ENCODE data around the gene RGS10.
"Not testable (repeated sequence)": the region's sequence is repeated elsewhere in the genome, so short reads cannot be mapped to it uniquely, and the experiment has no call there.

Gene RGS10

DNA sequence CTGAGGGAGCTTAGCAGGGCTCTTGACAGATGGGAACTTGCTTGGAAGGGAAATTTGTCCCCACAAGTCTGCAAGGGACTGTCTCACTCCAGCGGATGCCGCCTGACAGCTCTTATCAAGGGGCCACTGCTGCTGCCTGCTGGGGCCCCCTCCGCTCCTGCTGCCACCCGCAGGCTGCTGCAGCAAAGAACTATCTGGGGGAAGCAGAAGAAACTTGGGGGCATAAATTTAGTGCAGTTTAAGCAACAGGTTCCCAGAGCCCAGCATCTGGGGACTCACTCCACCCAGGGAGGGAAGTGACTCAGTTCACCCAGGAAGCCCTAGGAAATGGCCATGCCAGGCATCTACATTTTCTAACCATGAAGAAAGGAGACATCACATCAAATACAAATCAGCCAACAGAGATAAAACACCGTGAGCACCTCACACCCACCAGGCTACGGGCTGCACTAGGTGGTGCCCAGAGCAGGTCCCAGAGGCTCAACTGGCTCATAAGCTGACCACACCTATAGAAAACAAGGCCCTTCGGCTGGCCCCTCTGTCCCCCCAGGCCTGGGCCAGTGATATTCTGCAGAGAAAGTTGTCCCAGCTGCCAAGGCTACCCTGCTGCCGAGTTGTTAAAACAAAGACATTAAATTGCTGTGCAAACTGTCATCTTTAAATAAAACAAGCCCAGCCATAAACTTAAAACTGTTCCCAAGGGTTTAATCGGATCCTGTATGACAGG, 3.7 kb downstream of the RGS10 start:
- DNase-seq = peak; percentile 92

DNA sequence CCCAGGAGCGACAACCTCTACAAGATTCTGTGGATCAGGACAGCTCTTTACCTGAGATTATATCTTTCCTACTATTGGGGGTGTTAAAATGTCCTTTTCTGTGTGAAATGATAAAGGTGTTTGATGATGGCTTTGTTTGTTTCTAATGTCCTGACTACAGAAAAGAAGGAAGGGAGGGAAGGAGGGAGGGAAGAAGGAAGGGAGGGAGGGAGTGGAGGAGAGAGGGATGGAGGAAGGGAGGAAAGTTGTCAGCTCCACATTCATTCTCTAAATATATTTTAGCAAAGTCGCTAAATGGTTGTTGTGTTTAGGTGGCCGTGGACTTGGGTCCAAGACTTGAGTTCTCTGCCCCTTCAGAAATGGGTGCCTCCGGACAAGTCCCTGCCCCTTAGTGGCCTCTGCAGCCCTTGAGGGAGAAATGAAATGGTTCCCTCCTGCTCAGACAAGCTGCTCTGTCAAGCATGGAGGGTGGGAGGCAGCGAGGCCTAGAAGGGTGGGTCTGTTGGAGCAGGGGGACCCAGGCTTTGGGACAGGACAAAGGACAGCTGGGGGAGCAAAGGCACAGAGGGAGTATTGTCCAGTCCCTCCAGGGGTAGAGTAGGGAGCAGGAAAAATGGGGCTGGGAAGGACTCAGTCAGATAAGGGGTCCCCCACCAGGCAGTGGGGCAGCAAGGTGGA, 4.4 kb downstream of the RGS10 start:
- no peak for DNase-seq

DNA sequence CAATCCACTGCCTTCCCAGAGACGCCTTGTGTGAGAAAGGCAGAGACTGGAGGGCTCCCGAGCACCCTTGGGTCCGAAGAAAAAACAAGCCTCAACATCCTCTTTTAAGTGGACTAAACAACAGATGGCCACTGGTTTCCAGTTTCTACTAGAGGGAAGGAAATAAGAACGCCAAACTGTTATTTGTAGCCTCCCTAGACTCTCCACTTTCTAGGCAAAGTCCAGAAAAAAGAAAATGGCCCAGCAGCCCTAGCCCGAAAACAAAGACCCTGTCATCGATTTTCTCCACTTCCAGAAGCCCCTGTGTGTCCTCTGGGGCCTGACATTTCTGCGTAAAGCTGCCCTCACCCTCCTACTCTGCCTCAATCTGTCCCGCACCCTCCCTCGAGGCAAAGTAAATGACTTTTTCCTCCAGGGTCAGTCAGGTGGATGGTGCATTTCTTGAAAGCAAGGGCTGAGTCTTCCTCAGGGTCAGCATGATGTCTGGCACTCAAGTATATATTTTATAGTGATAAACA, 6.0 kb downstream of the RGS10 start:
- DNase-seq = no peak

DNA sequence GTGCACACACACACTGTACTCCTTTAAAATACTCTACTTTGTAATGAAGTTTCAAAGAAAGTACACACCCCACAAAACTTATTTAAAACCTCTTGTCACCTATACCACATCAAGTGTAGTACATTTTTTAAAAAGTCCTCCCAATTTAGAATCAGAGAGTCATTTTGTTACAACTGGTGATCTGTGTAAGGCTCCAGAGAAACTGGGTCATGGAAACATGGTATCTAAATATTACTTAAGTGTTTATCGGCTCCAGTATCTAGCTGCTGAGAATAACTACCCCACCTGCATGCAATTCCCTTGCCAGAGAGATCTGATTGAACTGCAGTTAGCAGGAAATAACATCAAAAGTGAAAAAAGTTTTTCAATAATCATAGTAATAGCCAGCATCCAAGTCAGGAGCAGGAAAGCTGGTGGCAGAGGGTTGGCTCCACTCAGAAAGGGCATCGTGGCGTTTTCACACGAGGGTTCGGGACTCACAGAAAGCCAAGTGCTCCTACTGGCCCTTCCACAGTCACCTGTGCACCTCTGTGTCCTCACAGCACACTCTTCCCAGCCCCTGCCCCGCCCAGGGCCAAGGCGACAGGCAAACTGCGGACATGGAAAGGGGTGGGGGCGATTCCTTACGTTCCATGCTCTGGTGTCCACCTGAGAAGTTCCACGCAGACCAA, 6.5 kb downstream of the RGS10 start:
- DNase-seq = no peak

DNA sequence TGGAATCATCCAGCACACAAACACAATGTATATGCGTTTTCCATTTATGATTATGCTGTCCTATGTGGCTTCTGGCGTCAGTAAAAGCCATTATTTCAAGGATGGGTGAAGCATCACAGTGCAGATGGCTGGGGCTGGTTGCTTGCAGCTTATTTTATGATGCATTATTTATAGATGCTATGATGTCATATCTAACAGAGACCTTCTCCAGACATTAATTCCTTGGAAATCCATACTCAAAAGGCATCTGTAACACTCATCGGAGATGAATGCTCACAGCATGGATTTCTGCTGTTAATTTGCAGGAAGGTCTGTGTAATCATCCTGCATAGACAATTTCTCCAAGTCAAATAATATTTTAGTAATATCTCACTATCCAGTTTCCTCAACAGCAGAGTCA, 7.2 kb downstream of the RGS10 start:
- DNase-seq = no peak

DNA sequence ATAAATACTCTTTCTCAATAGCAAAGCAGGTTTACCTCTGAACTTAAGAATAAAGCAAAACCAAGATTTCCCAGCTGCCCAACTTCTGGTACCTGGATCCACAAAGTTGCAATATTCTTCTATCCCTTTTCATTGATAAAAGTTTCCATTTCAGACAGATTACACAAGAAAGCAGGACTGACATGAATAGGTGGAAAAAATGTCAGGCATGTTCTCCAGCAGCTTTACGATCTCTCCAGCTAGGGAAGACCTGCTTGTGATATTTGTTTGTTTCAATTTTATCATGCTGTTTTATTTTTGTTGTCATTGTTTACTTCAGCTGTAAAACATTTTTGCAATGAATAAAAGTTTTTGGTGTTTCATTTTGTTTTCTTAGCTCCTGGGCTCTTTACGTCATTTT, 9.0 kb downstream of the RGS10 start:
- no peak for DNase-seq

DNA sequence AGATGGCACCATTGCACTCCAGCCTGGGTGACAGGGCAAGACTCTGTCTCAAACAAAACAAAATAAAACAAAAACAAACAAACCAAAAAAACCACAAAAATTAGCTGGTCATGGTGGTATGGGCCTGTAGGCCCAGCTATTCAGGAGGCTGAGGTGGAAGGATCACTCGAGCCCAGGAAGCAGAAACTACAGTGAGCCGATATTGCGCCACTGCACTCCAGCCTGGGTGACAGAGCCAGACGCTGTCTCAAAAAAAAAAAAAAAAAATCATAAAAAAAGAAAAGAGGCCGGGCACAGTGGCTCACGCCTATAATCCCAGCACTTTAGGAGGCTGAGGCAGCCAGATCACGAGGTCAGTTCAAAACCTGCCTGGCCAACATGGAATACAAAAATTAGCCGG, 9.7 kb downstream of the RGS10 start:
- not testable (repeated sequence) for DNase-seq

DNA sequence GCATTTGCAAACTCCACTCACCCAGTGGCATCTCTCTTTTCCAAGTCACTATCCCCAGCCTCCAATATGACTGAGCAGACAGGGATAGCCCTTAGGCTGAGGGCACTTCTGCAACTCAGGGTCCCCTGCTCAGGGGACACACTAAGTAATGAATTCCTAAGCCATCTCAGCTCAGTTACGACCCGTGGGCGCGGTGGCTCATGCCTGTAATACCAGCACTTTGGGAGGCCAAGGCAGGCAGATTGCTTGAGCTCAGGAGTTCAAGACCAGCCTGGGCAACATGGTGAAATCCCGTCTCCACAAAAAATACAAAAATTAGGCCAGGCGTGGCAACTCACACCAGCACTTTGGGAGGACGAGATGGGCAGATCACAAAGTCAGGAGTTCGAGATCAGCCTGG, 10.3 kb downstream of the RGS10 start:
- not testable (repeated sequence) for DNase-seq

DNA sequence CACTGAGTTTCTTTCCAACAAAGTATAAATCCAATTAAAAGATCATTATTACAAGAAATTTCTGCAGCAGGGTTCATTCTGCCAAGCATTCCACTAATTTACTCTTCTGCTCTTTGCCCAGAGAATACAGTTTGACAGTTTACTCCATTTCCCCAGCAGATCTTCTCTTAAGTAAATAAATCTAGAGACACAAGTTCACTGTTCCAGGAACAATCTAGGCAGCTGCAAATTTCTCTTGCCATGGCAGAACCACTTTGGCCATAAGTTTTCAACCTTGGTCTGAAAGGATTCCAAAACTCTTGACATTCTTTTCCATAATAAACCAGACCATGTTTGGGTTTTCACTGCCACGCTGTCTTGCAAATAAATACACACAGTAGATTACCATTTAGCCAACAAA, 11.5 kb downstream of the RGS10 start:
- no peak for DNase-seq

DNA sequence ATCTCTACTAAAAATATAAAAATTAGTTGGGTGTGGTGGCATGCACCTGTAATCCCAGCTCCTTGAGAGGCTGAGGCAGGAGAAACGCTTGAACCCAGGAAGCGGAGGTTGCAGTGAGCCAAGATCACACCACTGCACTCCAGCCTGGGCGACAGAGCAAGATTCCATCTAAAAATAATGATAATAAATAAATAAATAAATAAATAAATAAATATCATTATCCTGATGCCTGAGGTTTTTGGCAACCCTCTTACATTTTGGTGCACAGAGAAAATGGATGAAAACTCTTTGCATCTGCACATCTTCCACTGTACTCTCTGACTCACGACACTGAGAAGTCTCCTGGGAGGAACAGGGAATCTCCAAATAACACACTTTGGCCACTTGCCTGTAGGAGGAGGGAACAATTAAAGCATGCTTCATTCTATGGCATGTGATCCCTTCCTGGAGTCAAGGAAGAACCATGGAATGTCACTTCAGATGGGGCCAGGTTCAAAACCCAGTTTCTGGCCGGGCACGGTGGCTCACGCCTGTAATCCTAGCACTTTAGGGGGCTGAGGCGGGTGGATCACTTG, 13.8 kb downstream of the RGS10 start:
- DNase-seq = not testable (repeated sequence)

DNA sequence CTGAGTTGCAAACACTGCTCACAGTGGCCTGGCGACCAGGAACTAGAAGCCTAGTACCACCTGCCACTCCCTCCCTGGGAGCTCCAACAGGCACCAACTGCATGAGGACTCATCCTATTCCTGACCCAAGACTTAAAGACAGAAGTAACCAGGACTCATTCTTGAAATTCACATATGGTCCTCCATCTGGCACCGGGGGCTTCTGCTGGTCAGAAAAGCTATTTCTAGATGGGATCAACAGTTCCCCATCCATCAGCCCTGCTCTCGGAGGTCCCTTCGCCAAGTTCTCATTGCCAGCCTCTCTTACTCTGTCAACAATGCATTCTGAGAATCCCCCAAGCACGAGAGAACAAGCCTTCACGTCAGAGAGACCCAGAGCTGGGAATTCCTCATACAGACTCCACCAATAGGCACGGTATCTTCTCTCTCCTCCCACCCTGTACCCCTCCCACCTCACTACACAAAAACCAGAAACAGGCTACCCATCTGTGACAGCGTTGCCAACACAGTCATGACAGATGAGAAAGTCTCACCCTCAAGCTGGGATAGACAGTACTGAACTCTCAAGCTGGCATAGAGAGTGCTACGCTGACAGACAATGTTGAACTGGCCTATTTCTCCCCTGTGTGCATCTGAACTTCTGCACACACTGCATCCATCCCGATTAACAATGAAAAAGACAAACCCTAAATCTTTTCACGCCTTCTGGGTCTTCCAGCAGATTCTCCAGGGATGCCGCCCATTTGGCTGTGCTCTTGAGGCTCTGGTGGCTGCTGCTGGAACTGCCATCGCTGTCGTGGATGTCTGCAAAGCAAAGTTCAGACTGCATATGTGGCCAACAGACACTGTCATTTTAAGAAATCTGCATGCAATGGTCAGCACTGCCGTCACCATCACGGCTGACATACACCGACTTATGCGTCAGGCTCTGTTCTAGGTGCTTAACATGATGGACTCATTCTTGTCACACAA, 15.6 kb downstream of the RGS10 start:
- DNase-seq = no peak

DNA sequence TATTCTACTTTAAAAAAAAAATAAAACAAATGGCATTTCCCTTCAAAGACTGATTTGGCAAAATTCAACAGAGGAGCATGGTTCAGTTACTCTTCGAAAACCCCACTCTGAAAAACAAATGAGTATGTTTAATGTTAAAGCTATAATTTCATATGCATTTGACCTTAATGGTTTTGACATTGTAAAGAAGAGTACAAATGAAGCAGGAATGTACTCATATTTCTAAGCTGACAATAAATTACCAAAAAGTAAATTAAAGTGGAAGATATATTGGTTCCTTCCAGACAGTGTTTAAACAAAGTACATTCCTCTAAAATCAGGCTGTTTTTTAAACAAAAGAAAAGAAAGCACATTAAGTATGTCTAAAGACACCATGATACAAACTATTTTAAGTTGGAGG, 16.4 kb downstream of the RGS10 start:
- no peak for DNase-seq

DNA sequence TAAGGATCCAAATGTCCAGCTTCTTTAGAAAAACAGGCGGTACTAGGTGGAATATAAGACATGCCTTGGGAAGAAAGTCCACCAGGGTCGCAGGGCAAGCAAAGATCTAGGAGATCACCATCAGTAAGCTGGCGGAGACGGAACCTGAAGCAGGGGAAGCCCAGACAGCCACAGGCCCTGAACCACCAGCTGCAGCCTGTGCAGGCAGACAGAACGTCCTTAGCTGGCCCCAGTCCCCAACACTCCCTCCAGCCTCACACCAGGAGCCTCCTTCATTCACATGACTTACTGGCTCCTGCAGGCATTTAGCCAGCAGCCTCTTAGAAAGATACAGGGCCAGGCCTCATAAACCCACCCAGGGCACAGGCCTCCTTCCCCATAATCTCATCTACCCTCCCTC, 17.4 kb downstream of the RGS10 start:
- DNase-seq = no peak

DNA sequence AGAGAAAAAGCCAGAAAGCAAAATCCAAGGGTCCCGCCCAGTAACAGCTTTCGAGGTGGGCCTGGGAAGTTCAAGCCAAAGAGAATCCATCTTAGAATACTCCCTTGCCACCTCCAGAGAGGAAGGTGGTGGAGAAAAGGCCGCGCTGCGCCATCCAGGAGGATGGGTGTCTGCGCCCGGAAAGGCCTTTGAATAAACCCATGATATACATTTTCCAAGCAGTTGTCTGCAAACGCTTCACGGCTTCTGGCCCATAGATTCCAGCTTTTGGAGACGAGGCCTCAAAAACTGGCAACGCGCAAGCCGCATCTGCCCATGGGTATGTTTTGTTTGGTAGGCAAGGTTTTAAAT, 17.8 kb downstream of the RGS10 start:
- no peak for DNase-seq

DNA sequence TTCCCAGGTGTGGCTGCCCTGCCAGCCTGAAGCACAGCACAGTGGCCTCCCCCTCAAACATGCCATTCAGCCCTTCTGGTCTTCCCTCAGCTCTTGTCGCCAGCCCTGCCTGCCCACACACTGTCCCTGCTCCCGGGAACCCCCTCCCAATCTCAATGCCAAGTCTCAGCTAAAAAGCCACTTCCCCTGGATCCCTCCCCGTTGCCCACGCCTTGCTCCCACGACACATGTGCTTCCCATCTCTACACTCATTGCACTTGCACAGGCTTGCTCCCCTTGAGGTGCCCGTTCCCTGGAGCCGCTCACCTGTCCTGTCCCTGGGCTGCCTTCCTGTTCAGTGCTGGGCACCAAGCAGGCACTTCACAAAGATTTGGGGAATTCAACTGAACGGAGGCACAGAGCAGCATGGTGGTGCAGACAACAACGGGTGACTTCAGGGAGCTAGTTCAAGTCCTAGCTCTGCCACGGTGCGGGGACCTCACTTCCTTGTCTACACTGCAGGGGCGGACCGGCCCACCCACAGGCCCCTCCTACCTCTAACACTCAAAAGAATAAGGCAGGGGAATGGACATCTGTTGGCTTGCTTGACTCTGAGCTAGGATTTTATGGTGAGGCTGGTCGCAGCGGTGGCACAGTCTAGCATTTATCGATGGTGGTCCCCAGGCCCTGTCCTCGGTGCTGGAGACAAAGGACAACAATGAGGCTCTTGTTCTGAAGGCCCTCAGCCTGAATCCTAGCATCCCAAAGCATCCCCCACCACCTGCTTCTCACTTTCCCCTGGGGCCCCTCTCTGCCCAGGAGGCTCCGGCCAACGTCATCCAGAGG, 18.4 kb downstream of the RGS10 start:
- DNase-seq = no peak

DNA sequence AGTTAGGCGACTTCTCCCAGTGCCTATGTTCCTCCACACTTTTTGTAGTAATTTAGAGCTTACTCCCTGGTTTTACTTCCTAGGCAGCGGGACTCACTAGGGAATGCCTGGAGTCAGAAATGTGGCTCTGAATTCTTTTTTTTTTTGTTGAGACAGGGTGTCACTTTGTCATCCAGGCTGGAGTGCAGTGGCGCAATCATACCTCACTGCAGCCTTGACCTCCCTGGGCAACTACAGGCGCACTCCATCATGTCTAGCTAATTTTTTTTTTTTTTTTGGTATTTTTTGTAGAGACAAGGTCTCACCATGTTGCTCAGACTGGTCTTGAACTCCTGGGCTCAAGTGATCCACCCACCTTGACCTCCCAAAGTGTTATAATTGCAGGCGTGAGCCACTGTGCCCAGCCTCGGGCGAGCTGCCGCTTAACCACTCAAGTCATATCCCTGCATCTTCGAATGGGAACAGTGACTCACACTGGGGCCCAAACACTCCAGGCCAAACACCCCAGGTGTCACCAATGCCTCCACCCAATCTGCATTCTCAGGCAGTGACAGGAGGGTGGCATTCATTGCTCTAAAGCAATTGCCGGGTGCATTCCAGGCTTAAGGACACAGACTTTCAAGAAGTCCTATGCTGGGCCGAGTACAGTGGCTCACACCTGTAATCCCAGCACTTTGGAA, 19.6 kb downstream of the RGS10 start:
- DNase-seq = no peak

DNA sequence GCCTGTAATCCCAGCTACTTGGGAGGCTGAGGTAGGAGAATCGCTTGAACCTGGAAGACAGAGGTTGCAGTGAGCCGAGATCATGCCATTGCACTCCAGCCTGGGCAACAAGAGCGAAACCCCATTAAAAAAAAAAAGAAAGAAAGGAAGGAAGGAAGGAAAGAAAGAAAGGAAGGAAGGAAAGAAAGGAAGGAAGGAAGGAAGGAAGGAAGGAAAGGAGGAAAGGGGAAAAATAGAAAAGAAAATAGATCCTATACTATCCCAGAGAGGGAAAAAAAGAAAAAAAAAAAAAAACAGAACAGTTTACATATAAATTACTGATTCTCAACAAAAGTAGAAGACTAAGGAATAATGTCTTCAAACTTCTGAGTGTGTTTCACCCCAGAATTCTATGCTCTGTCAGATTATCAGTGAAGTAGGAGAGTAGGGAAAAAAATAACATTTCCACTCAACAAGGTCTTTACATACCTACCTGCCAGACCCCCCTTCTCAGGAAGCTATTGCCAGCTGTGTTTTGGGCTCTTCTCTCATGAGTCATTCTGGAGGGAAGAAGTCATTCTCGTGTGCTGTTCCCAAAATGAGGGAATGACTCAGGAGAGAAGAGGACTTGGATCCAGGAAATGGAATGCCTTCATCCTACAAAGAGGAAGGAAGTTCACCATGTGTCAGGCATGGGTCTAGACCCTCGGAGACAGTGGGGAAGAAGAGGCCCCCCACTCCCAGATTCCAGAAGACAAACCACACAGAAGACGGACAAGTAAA, 20.9 kb downstream of the RGS10 start:
- DNase-seq = no peak

DNA sequence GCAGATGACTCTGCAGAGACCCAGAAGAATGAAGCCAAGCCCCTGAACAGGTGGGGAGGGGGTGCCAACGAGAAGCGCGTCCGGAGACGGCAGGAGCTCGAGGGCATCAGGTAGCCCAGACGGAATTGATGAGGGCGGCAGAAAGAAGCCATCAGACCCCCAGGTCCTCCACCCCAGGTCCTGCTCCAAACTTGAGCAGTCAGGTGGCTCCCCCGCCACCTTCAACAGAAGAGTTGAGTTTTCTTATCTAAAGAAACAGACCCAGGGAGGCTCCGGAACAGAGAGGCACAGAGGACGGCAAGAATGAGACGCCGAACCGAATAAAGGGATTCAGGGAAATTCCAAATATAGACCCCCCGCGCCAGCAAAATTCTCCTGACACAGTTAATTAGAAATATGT, 22.2 kb downstream of the RGS10 start:
- DNase-seq = peak; percentile 83

DNA sequence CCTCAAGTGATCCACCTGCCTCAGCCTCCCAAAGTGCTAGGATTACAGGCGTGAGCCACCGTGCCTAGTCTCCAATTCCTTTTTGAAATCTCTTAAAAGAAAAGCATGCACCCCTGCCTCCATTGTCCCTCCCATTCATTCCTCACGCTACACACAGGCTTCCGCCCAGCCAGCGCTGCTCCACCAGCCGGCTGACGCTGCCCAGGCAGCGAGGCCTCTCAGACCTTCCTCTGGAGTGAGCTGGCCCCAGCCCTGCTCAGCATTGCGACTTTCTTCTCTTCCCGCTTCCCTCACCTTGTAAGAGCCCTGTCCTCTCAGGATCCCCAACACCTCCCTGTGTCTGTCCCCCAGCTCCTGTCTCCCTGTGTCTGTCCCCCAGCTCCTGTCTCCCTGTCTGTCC, 23.6 kb downstream of the RGS10 start:
- no peak for DNase-seq

DNA sequence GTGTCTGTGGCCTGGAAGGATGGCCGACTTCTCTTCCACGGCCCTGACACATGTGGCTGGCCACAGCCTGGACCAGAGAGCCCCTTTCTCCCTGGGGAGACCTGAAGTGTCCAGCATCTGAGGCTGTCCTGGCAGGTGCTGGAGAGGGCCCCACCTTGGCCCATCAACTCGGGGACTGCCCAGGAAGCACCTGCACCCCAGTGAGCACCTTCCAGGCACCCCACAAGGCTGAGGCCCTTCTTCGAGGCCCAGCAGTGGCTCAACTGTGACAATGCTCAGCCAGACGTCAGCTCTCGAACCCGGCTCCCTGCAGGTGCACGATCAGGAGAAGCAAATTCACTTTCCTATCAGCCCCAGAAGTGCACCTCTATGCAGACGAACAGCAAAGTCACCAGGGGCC, 24.3 kb downstream of the RGS10 start:
- DNase-seq = no peak

All from hematopoietic multipotent progenitor cell treated with erythropoietin and hydrocortisone succinate and interleukin-3 and kit ligand, for 8 days (in vitro differentiated cells).